Measurements from ENCODE around the gene BABAM1. TPM values are rescaled to one million over a fixed set of nuclear protein-coding genes. Genes with fewer than 3 reads are reported as not detected.
A peak's percentile ranks its signal among the peaks of the same experiment; 100 is the strongest.

Gene BABAM1
- total RNA-seq, 1 donor from 2014 or later, result 41.0 TPM

DNA sequence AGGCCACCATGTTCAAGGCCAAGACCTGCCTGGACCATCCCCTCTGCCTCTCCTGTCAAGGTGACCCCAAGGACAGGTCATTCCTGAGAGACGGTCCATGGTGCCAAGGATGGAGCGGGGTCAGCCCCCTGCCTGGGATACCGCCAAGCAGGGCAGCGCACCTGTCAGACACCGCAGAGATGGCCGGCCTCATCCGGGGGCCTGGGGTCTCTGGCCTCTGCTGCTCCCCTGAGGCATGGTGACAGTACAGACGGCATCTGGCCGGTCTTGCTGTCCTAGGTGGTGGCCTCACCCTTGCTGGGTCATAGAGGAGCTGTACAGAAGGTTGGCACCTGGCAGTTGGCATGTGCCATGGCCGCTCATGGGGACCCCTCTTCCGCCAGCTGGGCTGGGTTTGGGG, 53.2 kb downstream of the BABAM1 start:
- ATAC-seq (no peak), DNase-seq (ENCODE audit: low spot score) (no peak)

DNA sequence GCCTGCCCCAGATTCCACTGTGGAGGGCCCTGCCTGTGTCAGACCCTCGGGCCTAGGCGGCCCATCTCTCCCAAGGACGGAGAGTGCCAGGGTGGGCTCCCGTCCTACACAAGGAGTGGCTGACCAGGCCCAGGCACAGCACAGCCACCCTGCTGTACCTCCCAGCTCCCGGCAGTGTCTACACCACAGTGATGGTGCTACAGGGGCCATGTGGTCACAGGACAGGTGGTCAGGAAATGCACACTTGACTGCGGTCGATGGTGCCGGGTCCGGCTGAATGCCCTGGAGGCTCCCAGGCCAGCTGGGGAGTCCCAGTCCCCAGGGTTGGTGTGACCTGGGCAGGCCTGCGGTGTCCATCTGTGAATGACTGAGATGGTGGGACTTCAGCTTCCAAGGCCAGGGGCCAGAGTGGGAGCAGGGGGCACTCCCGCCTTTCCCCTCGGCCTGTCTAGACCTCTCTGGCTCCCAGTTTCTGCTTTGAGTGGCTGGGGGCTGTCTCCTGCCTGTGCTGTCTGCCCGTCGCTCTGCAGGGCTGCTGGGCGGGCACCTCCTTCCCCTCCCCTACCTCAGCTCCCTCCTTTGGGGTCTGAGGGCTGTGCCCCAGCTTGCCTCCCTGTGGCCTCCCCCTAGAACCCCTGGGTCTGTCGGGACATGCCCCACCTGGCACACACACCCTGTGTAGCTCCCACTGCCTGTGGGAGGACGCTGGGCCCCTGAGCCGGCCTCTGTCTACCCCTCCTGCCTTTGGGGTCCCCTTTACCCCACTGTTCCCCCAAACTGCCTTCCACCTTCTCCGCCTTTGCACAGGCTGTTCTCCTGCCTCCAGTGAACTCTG, 54.6 kb downstream of the BABAM1 start:
- no peak for ATAC-seq
- DNase-seq (ENCODE audit: low spot score), result no peak

- DNase-seq (ENCODE audit: low spot score) (no peak), ATAC-seq (no peak)
These were observed 55.6 kb downstream of the BABAM1 start for GRCh38 chr19:17322854-17323253.

- no peak for DNase-seq (ENCODE audit: low spot score)
- ATAC-seq, result no peak
These were observed 56.2 kb downstream of the BABAM1 start for GRCh38 chr19:17323300-17323963.

DNA sequence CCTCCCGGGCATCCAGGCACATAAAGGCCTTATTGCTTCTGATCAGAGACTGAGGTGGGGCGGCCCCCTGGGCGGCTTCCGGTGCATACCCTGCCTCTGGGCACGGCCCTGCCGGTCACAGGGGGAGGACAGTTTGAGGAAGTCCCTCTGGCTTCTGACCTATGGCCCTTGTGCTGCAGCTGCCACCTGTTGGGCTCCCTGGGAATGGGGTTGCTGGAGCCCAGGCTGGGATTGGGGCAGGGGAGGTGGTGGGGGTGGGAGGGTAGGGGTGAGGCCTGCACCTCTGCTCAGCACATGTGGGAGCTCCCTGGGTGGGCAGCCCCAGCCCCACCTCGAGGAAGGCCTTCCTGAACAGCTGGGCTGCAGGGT, 56.7 kb downstream of the BABAM1 start:
- ATAC-seq (no peak), DNase-seq (ENCODE audit: low spot score) (no peak)

- DNase-seq (ENCODE audit: low spot score) (no peak), ATAC-seq (no peak)
These were observed 57.3 kb downstream of the BABAM1 start for GRCh38 chr19:17324357-17325114.

DNA sequence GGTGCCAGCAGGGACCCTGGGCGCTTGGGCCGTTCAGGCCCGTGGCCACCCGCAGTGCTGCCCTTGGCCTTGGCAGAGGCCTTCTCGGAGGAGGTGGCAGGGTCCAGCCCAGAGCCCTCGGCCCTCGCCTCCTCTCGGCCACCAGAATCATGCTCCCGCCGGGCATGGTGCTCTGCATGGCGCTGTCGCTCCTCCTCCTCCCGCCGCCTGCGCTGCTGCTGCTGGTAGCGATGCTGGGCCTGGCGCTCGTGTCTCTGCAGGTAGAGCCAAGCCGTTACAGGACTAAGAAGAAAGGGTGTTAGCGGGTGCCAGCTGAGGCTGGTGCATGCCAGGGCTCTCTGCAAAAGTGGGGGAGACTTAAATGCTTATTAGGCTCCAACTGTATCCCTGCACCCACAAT, 57.9 kb downstream of the BABAM1 start:
- DNase-seq (ENCODE audit: low spot score) (no peak), ATAC-seq (no peak)

DNA sequence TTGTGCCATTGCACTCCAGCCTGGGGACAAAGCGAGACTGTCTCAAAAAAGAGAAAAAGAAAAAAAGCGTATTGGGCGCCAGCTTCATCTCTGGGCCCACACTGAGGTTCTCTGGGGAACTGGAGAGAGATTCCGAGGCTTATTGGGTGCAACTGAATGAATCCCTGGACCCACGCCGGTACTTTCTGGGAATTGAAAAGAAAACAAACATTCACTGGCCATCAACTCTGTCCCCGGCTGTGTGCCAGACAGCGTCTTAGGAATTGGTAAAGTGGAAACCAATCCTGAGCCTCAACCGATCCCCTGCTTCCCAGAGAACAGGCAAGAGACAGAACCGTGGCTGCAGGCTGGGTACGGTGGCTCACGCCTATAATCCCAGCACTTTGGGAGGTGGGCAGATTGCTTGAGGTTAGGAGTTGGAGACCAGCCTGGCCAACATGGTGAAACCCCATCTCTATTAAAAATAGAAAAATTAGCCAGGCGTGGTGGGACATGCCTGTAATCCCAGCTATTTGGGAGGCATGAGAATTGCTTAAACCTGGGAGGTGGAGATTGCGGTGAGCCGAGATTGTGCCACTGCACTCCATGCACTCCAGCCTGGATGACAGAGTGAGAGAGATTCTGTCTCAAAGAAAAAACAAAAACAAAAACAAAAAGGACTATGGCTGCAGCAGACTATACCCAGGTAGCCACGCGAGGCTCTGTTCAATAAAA, 58.8 kb downstream of the BABAM1 start:
- DNase-seq (ENCODE audit: low spot score) (peak; percentile 76), ATAC-seq (peak; percentile 66)

GRCh38 chr19:17326595-17326966, 59.3 kb downstream of the BABAM1 start:
- no peak for ATAC-seq
- no peak for DNase-seq (ENCODE audit: low spot score)

DNA sequence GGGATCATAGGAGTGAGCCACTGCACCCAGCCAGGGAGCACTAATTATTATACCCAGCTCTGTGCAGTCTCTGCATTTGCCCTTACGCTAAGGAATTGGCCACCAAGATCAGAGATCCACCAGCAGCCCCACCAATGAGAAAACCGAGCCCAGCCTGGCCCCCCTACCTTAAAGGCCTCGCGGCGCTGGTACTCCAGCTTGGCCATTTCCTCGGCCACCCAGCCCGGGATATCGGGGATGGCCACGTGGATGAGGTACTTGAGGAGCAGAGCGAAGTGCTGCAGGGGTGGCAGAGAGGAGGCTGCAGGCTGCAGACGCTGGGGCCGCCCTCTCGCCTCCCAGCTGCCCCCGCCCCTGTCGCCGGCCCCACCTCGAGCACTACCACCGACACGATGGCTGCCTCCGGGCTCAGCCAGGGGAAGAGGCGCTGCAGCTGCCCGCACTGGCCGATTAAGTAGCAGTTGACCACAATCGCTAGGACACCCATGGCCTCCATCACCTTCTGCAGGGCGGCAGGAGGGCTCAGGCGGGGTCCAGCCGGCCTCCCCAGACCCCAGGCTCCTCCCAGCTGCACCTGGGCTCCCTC, 59.9 kb downstream of the BABAM1 start:
- no peak for DNase-seq (ENCODE audit: low spot score)
- no peak for ATAC-seq

DNA sequence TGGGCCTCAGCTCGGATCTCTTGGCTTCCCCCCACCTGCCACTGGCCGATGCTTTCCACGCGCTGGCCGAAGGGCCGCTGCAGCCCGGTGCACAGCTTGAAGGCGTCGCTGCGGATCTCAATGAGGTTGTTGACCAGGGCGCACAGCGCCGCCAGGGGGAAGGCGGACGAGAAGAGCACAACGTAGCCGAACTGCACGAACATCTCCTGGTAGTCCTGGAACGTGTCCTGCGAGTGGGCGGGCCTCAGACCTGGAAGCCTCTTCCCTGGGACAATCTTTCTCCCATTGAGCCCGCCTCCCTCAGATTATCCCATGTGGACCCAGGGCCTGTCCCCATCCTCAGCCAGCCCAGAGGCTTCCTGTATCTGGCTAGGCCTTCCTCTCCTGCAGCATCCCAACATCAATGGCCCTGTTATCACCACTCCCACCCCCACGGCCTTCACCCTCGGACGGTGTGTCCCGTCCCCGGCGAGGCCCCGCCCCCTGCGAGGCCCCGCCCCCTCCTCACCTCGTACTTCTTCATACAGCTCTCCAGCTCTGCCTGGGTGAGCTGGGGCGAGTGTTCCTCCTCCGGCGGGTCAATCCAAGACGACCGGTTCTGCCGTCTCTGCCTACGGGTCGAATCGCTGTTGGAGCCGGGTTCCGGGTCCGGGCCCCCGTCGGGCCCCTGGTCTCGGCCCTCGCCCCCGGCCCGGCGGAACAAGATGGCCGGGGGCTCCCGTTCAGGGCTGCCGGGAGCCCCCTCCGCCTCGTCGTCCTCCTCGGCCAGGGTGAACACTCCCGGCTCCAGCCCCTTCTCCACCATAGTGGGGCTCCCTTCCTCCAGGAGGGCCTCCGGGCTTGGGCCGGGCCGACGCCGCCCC, 60.6 kb downstream of the BABAM1 start:
- ATAC-seq, result peak; percentile 68
- no peak for DNase-seq (ENCODE audit: low spot score)

Other genes with a start within 250 kb of the BABAM1 start
- 1.3 TPM for gene CPAMD8, start 240.6 kb upstream of the BABAM1 start, total RNA-seq
- gene HAUS8, start 192.0 kb upstream of the BABAM1 start, total RNA-seq, result 5.1 TPM
- gene MYO9B, start 191.7 kb upstream of the BABAM1 start, total RNA-seq, result 28.9 TPM
- 19.9 TPM for gene USE1, start 52.1 kb upstream of the BABAM1 start, total RNA-seq
- gene OCEL1, start 41.2 kb upstream of the BABAM1 start, total RNA-seq, result 63.0 TPM
- gene NR2F6, start 21.5 kb upstream of the BABAM1 start, total RNA-seq, result 126 TPM
- gene USHBP1, start 2.7 kb upstream of the BABAM1 start, total RNA-seq, result 1.6 TPM
- gene ANKLE1, start 14.5 kb downstream of the BABAM1 start, total RNA-seq, result 0.48 TPM
- gene ABHD8, start 36.0 kb downstream of the BABAM1 start, total RNA-seq, result 18.4 TPM
- 148 TPM for gene MRPL34, start 38.4 kb downstream of the BABAM1 start, total RNA-seq
- gene DDA1, start 42.1 kb downstream of the BABAM1 start, total RNA-seq, result 10.9 TPM
- 9.6 TPM for gene ANO8, start 67.4 kb downstream of the BABAM1 start, total RNA-seq
- gene GTPBP3, start 70.1 kb downstream of the BABAM1 start, total RNA-seq, result 14.3 TPM
- 4.6 TPM for gene PLVAP, start 109.9 kb downstream of the BABAM1 start, total RNA-seq
- 0.50 TPM for gene CCDC194, start 126.8 kb downstream of the BABAM1 start, total RNA-seq
- 103 TPM for gene BST2, start 138.2 kb downstream of the BABAM1 start, total RNA-seq
- 22.6 TPM for gene MVB12A, start 152.6 kb downstream of the BABAM1 start, total RNA-seq
- gene TMEM221, start 181.2 kb downstream of the BABAM1 start, total RNA-seq, result 0.15 TPM
- gene NXNL1, start 193.5 kb downstream of the BABAM1 start, total RNA-seq, result not detected
- gene SLC27A1, start 203.1 kb downstream of the BABAM1 start, total RNA-seq, result 7.0 TPM
- 38.9 TPM for gene PGLS, start 244.2 kb downstream of the BABAM1 start, total RNA-seq